Stimulated activated CD4-positive, alpha-beta T cell treated with anti-CD3 and anti-CD28 coated beads, Interleukin-2, amount 100 ng/mL, for 24 hours (primary cell): ENCODE results near the gene CYP4F8.
"Not testable (repeated sequence)": the region's sequence is repeated elsewhere in the genome, so short reads cannot be mapped to it uniquely, and the experiment has no call there.

Experiments used
- DNase-seq, 2 donors: peaks; one replicate each; pipeline ENCODE4 v3.0.0-alpha.2; 2020

CYP4F8 gene

DNA sequence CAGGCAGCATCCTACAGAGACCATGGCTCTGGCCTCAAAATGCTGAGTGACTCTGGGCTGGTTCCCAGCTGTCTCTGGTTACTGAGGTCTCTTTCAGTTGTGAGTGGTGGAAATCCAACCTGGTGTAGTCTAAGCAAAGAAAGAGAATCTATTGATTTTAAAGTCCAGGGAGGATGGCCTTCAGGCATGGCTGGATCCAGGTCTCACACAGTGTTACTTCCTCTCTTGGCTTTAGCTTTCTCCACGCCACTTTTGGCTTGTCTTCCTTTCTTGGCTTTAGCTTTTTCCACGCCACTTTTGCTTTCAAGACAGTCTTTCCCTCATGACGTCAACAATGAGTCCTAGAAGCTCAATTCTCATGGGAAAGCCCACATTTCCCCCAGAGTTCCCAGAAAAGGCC, 29.8 kb downstream of the CYP4F8 start:
- DNase-seq = no peak

DNA sequence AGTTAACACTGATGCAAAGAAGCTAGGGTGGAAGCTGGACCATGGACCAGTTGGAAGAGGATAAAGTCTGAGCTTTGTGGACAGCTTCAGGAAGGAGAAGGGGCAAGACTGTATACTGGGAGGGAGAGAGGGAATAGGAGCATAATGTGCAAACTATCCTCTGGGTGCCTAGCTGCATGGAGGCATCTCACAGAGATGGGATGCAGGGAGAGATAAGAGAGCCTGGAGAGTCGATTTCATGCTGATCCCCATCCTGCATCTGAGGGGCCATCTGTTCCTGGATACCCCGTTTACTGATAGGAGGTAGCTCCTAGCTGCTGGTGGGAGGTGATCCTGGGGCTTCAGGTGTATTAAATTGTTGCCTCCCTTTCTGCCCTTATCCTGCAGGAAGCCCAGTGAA, 34.5 kb downstream of the CYP4F8 start:
- no peak for DNase-seq

DNA sequence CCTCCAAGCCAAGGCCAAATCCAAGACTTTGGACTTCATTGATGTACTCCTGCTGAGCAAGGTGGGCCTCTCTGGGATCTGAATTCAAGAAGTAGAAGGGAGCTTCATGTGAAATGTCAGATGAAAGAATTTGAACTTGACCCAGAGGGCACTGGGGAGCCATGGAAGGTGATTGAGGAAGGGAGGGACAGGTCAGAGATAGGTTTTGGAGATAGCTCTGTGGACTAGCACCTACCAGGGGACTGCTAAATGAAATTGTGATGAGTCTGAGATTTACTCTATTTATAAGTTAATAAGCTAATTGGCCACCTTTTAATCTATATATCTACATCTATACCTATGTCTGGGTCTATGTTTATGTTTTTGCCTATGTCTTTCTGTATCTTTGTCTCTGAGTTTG, 35.1 kb downstream of the CYP4F8 start:
- DNase-seq = not testable (repeated sequence)

DNA sequence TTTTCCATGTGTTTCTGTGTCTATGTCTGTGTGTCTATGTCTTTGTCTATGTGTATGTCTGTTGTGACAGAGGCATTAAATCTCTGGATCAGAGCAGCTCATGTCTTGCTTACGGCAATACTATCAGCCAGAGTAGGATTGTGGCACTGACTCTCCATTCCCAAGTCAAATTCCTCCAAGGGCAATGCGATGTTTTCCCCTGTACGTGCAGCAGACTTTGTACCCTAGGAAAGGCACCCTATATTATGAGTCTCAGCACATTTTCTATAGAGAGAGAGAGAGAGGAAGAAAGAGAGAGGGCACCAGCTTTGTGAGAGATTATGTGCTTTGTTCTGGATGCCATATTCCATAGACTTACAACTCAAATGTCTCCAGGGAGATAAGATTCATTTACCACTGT, 36.8 kb downstream of the CYP4F8 start:
- no peak for DNase-seq

DNA sequence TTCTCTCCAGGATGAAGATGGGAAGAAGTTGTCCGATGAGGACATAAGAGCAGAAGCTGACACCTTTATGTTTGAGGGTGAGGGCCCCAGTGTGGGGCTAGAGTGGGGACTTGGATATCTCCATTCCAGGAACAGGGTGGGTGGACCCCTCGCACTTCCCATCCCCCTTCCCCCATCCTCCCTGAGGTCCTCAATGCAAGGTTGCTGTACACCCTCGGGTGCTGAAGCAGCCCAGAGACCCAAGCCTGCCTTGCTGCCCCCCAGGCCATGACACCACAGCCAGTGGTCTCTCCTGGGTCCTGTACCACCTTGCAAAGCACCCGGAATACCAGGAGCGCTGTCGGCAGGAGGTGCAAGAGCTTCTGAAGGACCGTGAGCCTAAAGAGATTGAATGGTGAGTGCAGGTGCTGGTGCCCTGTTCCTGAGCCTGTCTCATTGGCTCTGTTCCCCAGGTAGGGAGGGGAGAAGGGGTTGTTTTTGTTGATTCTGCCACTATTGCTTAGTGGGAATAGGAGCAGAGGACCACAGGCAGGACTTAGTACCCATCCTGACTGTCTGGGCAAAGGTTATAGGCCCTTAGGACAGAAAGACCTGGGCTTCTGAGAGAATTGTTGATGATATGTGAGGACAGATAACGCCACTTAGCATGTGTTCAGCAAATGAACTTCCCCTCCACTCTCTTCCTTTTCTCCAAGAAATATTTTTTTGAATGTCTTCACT, 37.7 kb downstream of the CYP4F8 start:
- DNase-seq = peak in 1 of 2 donors; percentile 15

DNA sequence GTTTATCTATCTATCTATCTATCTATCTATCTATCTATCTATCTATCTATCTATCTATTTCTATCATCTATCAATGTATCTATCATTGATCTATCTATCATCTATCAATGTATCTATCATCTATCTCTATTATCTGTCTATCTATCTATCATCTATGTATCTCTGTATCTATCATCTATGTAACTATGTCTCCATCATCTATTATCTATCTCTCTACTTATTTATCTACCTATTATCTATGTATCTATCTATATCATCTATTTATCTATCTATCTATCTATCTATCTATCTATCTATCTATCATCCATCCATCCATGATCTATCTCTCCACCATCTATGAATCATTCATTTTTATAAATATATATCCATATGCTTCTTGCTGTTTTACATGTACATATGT, 41.4 kb downstream of the CYP4F8 start:
- no peak for DNase-seq

DNA sequence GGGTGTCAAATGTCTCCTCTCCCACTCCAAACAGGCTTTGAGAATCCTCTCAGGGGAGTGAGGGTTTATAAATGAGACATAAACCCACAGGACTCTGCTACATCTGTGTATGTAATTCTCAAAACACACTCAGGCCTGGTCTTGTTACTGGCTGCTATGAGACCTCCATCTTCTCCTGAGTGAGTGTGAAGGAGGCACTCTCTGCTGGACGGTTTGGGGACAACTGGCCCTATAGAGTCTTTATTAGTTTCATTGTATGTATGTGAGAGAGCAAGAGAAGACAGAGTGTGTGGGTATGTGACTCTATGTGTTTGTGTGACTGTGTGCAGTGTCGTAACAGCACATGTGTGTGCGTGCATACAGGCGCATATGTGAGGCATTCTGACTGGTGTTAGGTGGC, 48.2 kb downstream of the CYP4F8 start:
- DNase-seq = no peak

DNA sequence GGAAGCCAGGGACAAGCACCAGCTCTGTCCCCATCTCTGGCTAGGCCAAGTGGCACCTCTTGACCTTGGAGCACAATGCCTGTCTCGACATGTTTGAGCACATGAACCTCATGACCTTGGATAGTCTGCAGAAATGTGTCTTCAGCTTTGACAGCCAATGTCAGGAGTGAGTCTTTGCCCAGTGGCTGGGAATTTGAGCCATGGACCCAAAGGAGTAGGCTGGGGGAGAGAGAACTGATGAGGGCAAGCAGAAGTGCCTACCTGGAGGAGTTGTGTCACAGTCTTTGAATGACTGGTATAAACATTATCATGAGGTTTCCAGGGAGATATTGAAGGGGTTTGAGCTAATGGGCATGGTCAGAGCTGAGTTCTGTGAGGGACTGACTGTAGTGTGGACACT, 51.2 kb downstream of the CYP4F8 start:
- no peak for DNase-seq

DNA sequence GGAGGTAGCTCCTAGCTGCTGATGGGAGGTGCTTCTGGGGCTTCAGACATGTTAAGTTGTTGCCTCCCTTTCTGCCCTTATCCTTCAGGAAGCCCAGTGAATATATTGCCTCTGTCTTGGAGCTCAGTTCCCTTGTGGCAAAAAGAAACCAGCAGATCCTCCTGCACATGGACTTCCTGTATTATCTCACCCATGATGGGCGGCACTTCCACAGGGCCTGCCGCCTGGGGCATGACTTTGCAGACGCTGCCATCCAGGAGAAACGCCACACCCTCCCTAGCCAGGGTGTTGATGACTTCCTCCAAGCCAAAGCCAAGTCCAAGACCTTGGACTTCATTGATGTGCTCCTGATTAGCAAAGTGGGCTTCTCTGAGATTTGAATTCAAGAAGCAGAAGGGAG, 51.9 kb downstream of the CYP4F8 start:
- no peak for DNase-seq

DNA sequence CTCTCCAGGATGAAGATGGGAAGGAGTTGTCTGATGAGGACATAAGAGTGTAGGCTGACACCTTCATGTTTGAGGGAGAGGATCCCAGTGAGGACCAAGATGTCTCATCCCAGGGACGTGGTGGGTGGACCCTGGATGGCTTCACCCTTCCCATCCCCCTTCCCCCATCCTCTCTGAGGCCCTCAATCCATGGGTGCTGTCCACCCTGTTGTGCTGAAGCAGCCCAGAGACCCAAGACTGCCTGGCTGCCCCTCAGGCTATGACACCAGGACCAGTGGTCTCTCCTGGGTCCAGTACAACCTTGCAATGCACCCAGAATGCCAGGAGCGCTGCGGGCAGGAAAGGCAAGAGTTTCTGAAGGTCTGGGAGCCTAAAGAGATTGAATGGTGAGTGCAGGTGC, 54.4 kb downstream of the CYP4F8 start:
- DNase-seq = no peak

DNA sequence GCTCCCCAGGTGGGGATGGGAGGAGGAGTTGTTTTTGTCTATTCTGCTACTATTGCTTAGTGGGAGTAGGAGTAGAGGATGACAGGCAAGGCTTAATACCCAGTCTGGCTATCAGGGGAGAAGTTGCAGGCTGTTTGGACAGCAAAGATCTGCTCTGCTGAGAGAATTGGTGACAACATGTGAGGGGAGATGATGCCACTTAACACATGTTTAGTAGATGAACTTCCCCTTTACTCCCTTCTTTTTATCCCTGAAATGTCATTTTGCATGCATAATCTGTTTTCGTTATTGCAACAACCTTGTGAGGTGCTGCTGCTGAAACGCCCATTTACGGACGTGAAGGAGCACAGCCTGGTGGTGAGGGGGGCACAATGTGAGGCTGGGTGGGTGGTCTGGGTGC, 54.9 kb downstream of the CYP4F8 start:
- DNase-seq = no peak

DNA sequence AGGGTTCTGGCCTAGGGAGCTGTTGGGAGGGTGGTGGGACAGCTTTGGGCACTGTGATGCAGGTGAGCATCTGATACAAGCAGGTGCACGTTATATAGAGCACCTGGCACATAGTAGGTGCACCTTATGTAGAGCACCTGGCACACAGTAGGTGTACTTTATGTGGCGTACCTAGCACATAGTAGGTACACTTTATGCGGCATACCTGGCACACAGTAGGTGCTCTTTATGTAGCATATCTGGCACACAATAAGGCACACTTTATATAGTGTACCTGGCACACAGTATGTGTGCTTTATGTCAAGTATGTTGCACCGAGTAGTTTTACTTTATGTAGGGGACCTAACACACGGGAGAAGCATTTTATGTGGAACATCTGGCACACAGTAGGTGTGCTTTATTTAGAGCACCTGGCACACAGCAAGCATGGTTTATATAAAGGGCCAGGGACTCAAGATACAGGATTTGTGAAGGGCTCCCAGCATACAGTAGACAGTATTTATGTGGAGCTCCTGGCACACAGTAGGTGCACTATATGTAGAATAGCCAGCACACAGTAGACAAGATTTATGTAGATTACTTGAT, 56.3 kb downstream of the CYP4F8 start:
- DNase-seq = no peak

DNA sequence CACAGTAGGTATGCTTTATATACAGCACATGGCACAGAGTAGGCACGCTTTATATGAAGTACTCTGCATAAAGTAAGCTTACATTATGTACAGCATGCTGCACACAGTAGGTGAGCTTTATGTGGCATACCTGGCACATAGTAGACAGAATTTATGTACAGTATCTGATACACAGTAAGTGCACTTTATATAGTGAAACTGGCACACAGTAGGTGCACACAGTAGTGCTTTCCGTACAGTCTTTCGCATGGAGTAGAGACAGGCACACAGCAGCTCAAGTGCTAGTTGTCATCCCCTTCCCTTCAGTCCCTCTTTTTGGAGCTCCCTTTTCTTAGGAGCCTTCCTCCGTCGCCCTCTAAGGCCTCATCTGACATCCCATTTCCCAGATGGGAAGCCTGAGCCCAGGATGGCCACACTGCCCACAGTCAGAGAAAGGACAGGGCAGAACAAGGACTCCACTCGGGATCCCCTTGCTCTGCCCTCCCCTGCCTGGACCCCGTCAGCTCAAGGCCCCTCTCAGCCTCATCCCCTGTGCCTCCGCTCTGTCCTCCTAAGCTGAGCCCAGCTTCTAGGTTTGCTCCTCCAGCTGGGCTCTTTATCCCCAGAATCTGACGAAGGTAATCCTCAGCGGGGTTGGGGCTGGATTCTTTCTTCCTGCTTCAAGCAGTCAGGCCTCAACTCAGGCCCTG, 57.0 kb downstream of the CYP4F8 start:
- DNase-seq = no peak

DNA sequence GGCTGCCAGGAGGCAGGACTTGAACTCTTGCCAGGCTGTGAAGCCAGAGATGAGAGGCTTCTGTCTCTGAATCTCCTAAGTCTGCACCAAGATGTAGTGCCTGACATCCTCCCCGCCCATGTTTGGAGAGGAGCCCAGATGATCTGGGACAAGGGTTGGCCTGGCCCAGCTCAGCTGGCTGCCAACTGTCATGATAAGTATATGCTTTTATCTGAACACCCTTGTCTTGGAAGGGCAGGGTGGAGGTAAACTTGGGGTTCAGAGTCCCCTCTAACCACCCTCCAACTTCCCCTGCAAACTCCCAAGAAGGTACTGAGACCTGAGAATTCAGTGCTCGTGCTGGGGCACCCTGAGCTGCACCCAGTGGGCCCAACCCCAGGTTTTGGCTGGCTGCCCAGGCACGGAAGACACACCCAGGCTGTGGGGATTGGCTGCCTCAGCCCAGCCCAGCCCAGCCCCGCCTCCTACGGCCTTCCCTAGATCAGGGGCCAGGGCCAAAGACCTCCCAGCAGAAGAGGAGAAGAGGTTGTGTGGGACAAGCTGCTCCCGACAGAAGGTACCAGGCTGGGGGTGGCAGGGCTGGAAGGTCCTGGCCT, 57.7 kb downstream of the CYP4F8 start, which contains the start of gene CYP4F12:
Gene CYP4F12, plus strand, starts transcription at position 508 of the 596 bp plus-strand sequence. CDS start 443 bp downstream, outside the sequence.
- peak; percentile 20 to 29 for DNase-seq

DNA sequence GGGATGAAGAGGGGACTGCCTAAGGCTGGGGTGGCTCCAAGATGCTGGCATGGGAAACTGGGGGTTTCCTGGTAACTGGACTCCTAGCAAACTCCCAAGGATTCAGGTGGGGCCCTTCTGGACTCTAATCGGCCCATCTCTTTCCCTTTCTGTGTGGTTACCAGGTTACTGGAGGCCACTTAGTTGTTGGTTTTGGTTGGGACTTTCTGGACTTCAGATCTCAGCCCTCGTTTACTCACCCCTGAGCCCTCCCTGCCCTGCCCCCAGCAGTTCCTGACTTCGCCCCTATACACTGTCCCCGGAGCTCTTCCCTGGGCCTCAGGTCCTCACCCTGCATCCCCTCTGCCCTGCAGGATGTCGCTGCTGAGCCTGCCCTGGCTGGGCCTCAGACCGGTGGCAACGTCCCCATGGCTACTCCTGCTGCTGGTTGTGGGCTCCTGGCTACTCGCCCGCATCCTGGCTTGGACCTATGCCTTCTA, 58.2 kb downstream of the CYP4F8 start:
- DNase-seq = no peak

DNA sequence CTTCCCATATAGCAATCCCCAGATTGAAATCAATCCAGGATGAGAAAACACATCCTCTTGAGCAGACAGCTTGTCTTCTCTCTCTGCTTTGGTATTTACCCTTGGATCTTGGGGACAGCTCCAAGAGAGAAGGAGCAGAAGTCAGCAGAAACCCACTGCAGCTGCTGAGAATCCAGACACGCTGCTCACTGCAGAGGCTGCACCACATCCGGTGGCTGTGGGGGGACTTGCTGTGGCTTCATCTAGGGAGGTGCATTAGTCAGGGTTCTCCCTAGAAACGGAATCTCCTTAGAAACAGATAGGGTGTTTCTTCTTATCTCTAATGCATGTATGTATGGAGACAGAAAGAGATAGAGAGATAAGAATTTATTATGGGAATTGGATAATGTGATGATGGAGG, 60.5 kb downstream of the CYP4F8 start:
- no peak for DNase-seq

DNA sequence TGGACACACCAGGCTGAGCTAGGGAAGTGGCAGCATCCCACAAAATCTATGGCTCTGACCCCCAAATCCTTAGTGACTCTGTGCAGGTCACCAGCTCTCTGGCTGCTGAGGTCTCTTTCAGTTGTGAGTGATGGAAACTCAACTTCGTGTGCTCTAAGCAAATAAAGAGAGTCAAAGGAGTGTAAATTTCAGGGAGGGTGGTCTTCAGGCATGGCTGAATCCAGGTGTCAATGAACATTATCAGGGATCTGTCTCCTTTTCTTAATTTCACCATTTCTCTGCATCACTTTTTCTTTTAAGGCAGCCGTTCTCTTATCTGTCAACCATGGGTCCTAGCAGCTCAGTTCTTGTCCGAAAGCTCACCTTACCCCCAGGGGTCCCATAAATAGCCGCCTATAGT, 64.1 kb downstream of the CYP4F8 start:
- no peak for DNase-seq

DNA sequence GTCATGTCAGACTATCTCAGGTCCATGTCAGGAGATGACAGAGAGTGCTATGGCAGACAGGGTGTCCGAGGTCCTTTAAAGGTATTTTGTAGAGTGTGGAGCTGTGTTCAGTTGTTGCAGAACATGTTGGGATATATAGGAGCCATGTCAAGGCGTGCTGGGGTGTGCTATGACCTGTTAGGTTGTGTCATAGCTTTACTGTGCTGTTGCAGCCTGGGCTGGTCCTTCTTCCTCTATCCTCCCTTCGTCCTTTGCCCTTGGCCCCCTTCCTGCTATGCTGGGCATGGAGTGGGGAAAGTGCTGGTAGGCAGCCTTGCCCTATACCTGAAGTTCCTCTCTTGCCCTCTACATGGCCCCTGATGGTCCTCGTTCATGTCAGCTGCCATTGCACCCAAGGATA, 64.8 kb downstream of the CYP4F8 start:
- not testable (repeated sequence) for DNase-seq
